Upper lobe of right lung (tissue), 1 donor: ENCODE results near the gene BRIP1. TPM values are rescaled to one million over a fixed set of nuclear protein-coding genes. Genes with fewer than 3 reads are reported as not detected.
"Not testable (repeated sequence)": the region's sequence is repeated elsewhere in the genome, so short reads cannot be mapped to it uniquely, and the experiment has no call there.

Experiments used
- ATAC-seq: fragments of 200-7000 bp; cut with Tn5 transposase; one replicate; pipeline ENCODE4 v1.9.1; 2020; ENCODE audit warnings: mild to moderate bottlenecking, moderate library complexity
- DNase-seq: peaks from one replicate; pipeline ENCODE4 v3.0.0-alpha.2; 2020
- H3K27ac ChIP-seq: fragments of 200-600 bp; one replicate; pipeline ENCODE4 v1.8.0; 2022
- H3K27me3 ChIP-seq: fragments of 200-600 bp; one replicate; pipeline ENCODE4 v1.8.0; 2022; ENCODE audit warnings: mild to moderate bottlenecking
- H3K36me3 ChIP-seq: fragments of 200-600 bp; one replicate; pipeline ENCODE4 v1.8.0; 2022
- H3K4me1 ChIP-seq: fragments of 200-600 bp; one replicate; pipeline ENCODE4 v1.8.0; 2022
- H3K4me3 ChIP-seq: fragments of 200-600 bp; one replicate; pipeline ENCODE4 v1.8.0; 2022; ENCODE audit warnings: mild to moderate bottlenecking
- H3K9me3 ChIP-seq: fragments of 200-600 bp; one replicate; pipeline ENCODE4 v1.8.0; 2022
- intact Hi-C: fragments of 100-400 bp; cut with DNase I; formaldehyde crosslinking; loops from one replicate; pipeline ENCODE4 v1.11.0; 2022
- total RNA-seq: library from RNA; stranded (reverse); fragmentation: NEBNext Ultra II Directional; extraction: Animal tissue kit (Norgen Biotek cat#: 25700); gene quantifications from one replicate; pipeline ENCODE4 v1.2.1, GENCODE V29; 2021
- TF ChIP-seq, protein P1 (sequence below): fragments of 200-600 bp; IDR thresholded peaks from one replicate; pipeline ENCODE4 v1.8.0; 2022; ENCODE audit warnings: antibody characterized with exemption
- donor health status: DM: no; HTN: yes; CAD: no; lungs with severe emphysema.

BRIP1 gene
- total RNA-seq, 1 donor from 2014 or later, result 0.26 TPM

DNA sequence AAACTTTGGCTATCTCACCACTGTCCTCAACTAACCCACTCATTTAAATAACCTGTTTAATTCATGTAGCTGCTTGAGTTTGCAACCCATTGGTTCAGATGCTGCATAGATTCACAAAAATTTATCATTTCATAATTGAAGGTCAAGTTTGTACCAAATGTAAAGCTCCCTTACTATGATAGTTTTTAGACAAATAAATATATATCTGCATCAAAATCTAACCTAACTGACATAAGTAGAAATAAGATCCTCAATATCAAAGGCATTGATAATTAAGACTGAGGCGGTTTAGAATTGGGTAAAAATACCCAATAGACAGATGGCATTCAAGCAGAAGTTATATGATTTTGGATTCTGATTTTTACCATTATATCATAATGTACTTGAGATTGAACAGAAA is 139.4 kb downstream of the BRIP1 start:
- intact Hi-C loops, result no loop called here
- TF ChIP-seq, protein P1, sequence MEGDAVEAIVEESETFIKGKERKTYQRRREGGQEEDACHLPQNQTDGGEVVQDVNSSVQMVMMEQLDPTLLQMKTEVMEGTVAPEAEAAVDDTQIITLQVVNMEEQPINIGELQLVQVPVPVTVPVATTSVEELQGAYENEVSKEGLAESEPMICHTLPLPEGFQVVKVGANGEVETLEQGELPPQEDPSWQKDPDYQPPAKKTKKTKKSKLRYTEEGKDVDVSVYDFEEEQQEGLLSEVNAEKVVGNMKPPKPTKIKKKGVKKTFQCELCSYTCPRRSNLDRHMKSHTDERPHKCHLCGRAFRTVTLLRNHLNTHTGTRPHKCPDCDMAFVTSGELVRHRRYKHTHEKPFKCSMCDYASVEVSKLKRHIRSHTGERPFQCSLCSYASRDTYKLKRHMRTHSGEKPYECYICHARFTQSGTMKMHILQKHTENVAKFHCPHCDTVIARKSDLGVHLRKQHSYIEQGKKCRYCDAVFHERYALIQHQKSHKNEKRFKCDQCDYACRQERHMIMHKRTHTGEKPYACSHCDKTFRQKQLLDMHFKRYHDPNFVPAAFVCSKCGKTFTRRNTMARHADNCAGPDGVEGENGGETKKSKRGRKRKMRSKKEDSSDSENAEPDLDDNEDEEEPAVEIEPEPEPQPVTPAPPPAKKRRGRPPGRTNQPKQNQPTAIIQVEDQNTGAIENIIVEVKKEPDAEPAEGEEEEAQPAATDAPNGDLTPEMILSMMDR, result no peak

DNA sequence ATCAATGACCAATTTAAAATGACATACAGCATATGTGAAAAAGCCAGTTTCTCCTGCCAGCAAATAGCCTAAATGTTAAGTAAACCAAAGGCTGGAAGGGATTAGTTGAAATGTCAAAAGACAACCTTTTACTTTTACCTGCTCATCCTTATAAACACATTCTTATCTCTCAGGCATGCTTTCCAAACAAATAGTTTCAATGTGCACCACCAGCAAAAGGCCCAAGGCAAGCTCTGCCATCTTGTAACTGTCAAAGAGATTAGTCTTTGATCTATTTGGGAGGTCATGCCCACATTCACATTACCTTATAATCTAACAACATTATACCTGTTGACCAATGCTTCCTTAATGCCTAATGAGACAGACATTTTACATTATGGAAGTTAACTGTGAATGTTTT is 140.1 kb downstream of the BRIP1 start:
- intact Hi-C loops, result no loop called here
- Histone ChIP-seq H3K4me3 (no peak overlapping the region), H3K27me3 (no peaks in the 10 kb centered on the region), H3K9me3 (no peaks in the 10 kb centered on the region), H3K27ac (no peak overlapping the region), H3K4me1 (no peaks in the 10 kb centered on the region), H3K36me3 (no peaks in the 10 kb centered on the region)
- TF ChIP-seq, protein P1, result no peak
- DNase-seq (no peak), ATAC-seq (no peak)

More for the DNA sequence above, 139.4 kb downstream of the BRIP1 start:
- Histone ChIP-seq H3K27ac (no peak overlapping the region), H3K9me3 (no peaks in the 10 kb centered on the region), H3K4me1 (no peaks in the 10 kb centered on the region), H3K36me3 (no peaks in the 10 kb centered on the region), H3K27me3 (no peaks in the 10 kb centered on the region), H3K4me3 (no peak overlapping the region)
- ATAC-seq (no peak), DNase-seq (no peak)

DNA sequence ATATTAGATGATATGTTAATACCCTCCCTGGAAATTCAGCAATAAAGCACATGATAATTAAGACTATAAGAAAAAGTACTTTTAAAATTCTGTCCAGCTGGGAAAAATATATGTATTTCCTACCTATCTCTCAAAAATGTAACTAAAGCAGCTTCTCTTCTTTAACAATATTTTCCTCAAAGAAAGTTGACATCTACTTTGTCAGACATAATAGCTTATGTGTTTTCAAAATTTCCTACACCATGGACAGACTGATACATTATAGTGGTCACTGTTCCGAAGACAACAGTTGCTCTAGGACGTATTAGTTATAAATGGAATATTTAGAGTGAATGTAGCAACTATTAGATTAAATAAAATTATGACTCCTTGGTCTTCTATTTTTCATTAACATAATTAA is 140.9 kb downstream of the BRIP1 start:
- ATAC-seq (no peak), DNase-seq (no peak)
- TF ChIP-seq, protein P1, result no peak
- H3K36me3 ChIP-seq, result no peaks in the 10 kb centered on the region
- intact Hi-C loops, result no loop called here
- peaks cover 1% of the 10 kb centered on the region for H3K9me3 ChIP-seq
- H3K27ac ChIP-seq, result no peak overlapping the region
- no peaks in the 10 kb centered on the region for H3K4me1 ChIP-seq
- no peaks in the 10 kb centered on the region for H3K27me3 ChIP-seq
- no peak overlapping the region for H3K4me3 ChIP-seq

DNA sequence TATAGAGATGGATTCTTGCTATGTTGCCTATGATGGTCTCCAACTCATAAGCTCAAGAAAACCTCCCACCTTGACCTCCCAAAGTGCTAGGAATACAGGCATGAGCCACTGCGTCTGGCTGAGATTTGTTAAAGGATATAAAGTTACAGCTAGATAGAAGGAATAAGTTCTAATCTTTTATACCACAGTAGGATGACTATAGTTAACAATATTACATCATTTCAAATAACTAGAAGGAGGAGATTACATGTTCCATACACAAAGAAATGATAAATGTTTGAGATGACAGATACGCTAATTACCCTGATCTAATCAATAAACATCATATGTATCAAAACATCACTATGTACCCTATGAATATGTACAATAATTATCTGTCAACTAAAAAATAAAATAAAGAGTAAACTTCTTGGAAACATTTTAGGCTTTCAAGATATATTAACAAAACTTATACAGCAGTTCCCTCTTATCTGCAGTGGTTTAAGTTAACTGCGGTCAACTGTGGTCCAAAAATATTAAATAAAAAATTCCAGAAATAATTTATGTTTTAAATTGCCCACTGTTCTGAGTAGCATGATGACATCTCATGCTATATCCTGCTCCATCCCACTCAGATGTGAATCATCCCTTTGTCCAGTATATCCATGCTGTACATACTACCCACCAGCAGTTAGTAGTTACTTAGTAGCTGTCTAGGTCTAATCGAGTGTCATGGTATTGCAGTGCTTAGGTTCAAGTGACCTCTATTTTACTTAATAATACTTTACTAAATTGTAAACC is 143.1 kb downstream of the BRIP1 start:
- Histone ChIP-seq H3K27ac (no peak overlapping the region), H3K9me3 (peaks cover 16% of the 10 kb centered on the region), H3K36me3 (no peaks in the 10 kb centered on the region), H3K4me3 (no peak overlapping the region), H3K4me1 (no peaks in the 10 kb centered on the region), H3K27me3 (no peaks in the 10 kb centered on the region)
- DNase-seq (no peak), ATAC-seq (no peak)
- intact Hi-C loops, result no loop called here
- TF ChIP-seq, protein P1, result no peak

DNA sequence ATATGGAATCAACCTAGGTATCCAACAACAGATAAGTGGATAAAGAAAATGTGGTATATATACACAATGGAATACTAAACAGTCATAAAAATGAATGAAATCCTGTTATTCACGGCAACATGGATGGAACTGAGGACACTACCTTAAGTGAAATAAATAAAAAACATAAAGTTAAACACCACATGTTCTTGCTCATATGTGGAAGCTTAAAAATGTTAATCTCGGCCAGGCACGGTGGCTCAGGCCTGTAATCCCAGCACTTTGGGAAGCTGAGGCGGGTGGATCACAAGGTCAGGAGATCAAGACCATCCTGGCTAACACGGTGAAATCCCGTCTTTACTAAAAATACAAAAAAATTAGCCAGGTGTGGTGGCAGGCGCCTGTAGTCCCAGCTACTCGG is 144.1 kb downstream of the BRIP1 start:
- H3K4me1 ChIP-seq, H3K4me3 ChIP-seq, intact Hi-C loops, DNase-seq, H3K36me3 ChIP-seq, H3K27ac ChIP-seq, H3K27me3 ChIP-seq, ATAC-seq: not testable (repeated sequence)
- H3K9me3 ChIP-seq, result peaks cover 16% of the 10 kb centered on the region

DNA sequence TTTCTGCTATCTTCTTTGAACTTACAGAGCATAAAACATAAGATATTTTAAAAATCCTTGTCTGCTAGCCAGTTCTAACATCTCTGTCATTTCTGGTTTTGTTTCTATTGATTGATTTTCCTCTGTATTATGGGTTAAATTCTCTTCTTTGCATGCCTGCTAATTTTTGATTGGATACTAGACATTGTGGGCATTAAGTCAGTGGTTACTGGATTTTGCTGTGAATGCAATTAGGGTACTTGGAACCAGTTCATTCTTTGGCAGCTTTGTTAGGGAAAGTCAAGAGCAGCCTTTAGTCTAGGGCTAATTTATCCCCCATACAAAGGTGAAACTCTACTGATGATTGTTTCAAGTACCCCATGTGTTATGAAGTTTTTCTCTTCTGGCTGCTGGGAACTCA is 145.3 kb downstream of the BRIP1 start:
- Histone ChIP-seq H3K4me1 (no peaks in the 10 kb centered on the region), H3K27me3 (no peaks in the 10 kb centered on the region), H3K36me3 (no peaks in the 10 kb centered on the region), H3K9me3 (peaks cover 16% of the 10 kb centered on the region), H3K4me3 (no peak overlapping the region), H3K27ac (no peak overlapping the region)
- DNase-seq (no peak), ATAC-seq (no peak)
- TF ChIP-seq, protein P1, result no peak
- intact Hi-C loops, result no loop called here
